Kidney (tissue), 14 donors: ENCODE measurements around the gene SLC7A6OS. TPM values are rescaled to one million over a fixed set of nuclear protein-coding genes. Genes with fewer than 3 reads are reported as not detected.

Source experiments
- DNase-seq, 5 donors: peaks; one replicate each; pipeline ENCODE4 v3.0.0-alpha.2; 2013 to 2020
- FAIRE-seq: peaks from 2 replicates; lab custom pipeline; 2012; peaks lifted over from hg19 to GRCh38; lab: Jason Lieb, UNC
- H3K27ac ChIP-seq, 2 donors: one replicate each; pipeline ENCODE4 v1.7.0; 2013; ENCODE audit warnings: low read depth in 2 of 2, low read length in 2 of 2, inconsistent platforms in 1 of 2
- H3K27me3 ChIP-seq: one replicate; pipeline ENCODE4 v1.7.1; 2013; ENCODE audit warnings: low read length, inconsistent platforms; ENCODE audit not compliant: control insufficient read depth, insufficient read depth
- H3K36me3 ChIP-seq, 3 donors: one replicate each; pipeline versions ENCODE4 v1.7.0 to v1.7.1; 2013; ENCODE audit warnings: low read length in 3 of 3, control low read depth in 1 of 3, inconsistent platforms in 1 of 3; ENCODE audit not compliant: insufficient read depth in 3 of 3, control insufficient read depth in 2 of 3
- H3K4me1 ChIP-seq, 3 donors: one replicate each; pipeline versions ENCODE4 v1.7.0 to v1.7.1; 2013; ENCODE audit warnings: low read length in 3 of 3, inconsistent platforms in 1 of 3, low read depth in 1 of 3; ENCODE audit not compliant: control insufficient read depth in 2 of 3, insufficient read depth in 2 of 3
- H3K4me3 ChIP-seq, 3 donors: one replicate each; pipeline versions ENCODE4 v1.7.0 to v1.8.1; 2013; ENCODE audit warnings: low read length in 3 of 3, control low read depth in 1 of 3, inconsistent platforms in 1 of 3
- H3K9ac ChIP-seq, 3 donors: one replicate each; pipeline versions ENCODE4 v1.7.0 to v1.7.1; 2013; ENCODE audit warnings: low read length in 3 of 3, control low read depth in 1 of 3, inconsistent platforms in 1 of 3
- H3K9me3 ChIP-seq, 3 donors: one replicate each; pipeline versions ENCODE4 v1.7.0 to v1.7.1; 2013; ENCODE audit warnings: low read length in 3 of 3, control low read depth in 1 of 3, inconsistent platforms in 1 of 3; ENCODE audit not compliant: control insufficient read depth in 2 of 3, insufficient read depth in 1 of 3
- intact Hi-C: fragments of 100-400 bp; cut with DNase I; formaldehyde crosslinking; loops from one replicate; pipeline ENCODE4 v1.11.1; 2022
- polyA plus RNA-seq: library from polyadenylated mRNA; stranded (reverse); fragments of 350-450 nt; fragmentation: Illumina TruSeq; extraction: RNeasy Lipid Tissue Mini Kit (QIAGEN cat#74804); gene quantifications from one replicate; pipeline ENCODE4 v1.2.3, GENCODE V29; 2014; ENCODE audit warnings: low read depth, low replicate concordance; ENCODE audit not compliant: insufficient read depth
- total RNA-seq: library from RNA; stranded (reverse); fragmentation: NEBNext Ultra II Directional; extraction: Animal tissue kit (Norgen Biotek cat#: 25700); gene quantifications from one replicate; pipeline ENCODE4 v1.2.1, GENCODE V29; 2021
- TF ChIP-seq, protein P1 (sequence below): IDR thresholded peaks from 3 replicates; pipeline ENCODE4 v1.5.1; 2012; ENCODE audit warnings: mild to moderate bottlenecking, moderate library complexity, borderline replicate concordance; ENCODE audit not compliant: insufficient read depth; ENCODE audit errors: extremely low read depth
- donor health status: control.
- donor health status: control.
- donor health status: control.
- donor health status: control.
- donor health status: control.
- donor health status: DM: yes; HTN: yes; CAD: no.
- donor health status: Normal renal cell carcinoma (clear cell type).

SLC7A6OS gene
- total and polyA plus RNA-seq, 2 donors from 2014 or later, result 9.2 to 20.3 TPM

DNA sequence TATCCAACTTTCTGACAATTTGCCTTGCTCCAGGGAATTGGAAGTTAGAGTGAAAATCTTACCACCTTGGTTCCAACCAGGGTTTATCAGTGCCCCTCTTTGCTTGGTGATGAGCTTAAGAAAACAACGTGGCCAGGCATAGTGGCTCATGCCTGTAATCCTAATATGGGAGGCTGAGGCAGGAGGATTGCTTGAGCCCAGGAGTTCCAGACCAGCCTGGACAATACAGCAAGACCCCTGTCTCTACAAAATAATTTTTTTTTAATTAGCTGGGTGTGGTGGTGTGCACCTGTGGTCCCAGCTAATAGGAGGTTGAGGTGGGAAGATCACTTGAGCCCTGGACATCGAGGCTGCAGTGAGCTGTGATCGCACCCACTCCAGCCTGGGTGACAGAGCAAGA, 25.1 kb downstream of the SLC7A6OS start:
- no peaks in the 10 kb centered on the region for H3K27me3 ChIP-seq
- peaks cover 0 to 28% (median 4%) of the 10 kb centered on the region in 3 donors for H3K4me1 ChIP-seq
- intact Hi-C loops, result no loop called here
- no peak overlapping the region for H3K9ac ChIP-seq
- peaks cover 0 to 3% (median 3%) of the 10 kb centered on the region in 3 donors for H3K36me3 ChIP-seq
- no peak overlapping the region for H3K27ac ChIP-seq
- H3K9me3 ChIP-seq, result no peaks in the 10 kb centered on the region
- no peak overlapping the region for H3K4me3 ChIP-seq
- FAIRE-seq (no peak), DNase-seq (no peak)
- TF ChIP-seq, protein P1, sequence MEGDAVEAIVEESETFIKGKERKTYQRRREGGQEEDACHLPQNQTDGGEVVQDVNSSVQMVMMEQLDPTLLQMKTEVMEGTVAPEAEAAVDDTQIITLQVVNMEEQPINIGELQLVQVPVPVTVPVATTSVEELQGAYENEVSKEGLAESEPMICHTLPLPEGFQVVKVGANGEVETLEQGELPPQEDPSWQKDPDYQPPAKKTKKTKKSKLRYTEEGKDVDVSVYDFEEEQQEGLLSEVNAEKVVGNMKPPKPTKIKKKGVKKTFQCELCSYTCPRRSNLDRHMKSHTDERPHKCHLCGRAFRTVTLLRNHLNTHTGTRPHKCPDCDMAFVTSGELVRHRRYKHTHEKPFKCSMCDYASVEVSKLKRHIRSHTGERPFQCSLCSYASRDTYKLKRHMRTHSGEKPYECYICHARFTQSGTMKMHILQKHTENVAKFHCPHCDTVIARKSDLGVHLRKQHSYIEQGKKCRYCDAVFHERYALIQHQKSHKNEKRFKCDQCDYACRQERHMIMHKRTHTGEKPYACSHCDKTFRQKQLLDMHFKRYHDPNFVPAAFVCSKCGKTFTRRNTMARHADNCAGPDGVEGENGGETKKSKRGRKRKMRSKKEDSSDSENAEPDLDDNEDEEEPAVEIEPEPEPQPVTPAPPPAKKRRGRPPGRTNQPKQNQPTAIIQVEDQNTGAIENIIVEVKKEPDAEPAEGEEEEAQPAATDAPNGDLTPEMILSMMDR, result no peak

DNA sequence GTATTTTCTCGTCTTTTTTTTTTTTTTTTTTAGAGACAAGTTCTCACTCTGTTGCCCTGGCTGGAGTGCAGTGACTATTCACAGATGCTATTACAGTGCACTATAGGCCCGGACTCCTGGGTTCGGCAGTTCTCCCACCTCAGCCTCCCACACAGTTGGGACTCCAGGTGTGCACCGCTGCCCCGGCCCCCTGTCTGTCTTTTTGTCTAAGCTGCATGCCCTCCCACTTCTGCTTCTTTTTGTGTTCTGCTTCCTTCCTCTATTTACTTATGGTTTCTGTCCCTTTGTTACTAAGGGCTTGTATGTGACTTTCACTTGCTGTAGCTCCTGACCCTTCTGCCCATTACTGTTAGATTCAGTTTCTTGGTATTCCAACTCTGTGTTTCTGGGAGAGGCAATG, 25.9 kb downstream of the SLC7A6OS start:
- Histone ChIP-seq H3K4me3 (no peak overlapping the region), H3K27ac (no peak overlapping the region), H3K9me3 (no peaks in the 10 kb centered on the region), H3K36me3 (peaks cover 0 to 3% (median 3%) of the 10 kb centered on the region in 3 donors), H3K4me1 (peaks cover 0 to 24% (median 5%) of the 10 kb centered on the region in 3 donors), H3K9ac (no peak overlapping the region), H3K27me3 (no peaks in the 10 kb centered on the region)
- FAIRE-seq, result no peak
- intact Hi-C loops, result no loop called here
- DNase-seq, result no peak
- TF ChIP-seq, protein P1, result no peak

DNA sequence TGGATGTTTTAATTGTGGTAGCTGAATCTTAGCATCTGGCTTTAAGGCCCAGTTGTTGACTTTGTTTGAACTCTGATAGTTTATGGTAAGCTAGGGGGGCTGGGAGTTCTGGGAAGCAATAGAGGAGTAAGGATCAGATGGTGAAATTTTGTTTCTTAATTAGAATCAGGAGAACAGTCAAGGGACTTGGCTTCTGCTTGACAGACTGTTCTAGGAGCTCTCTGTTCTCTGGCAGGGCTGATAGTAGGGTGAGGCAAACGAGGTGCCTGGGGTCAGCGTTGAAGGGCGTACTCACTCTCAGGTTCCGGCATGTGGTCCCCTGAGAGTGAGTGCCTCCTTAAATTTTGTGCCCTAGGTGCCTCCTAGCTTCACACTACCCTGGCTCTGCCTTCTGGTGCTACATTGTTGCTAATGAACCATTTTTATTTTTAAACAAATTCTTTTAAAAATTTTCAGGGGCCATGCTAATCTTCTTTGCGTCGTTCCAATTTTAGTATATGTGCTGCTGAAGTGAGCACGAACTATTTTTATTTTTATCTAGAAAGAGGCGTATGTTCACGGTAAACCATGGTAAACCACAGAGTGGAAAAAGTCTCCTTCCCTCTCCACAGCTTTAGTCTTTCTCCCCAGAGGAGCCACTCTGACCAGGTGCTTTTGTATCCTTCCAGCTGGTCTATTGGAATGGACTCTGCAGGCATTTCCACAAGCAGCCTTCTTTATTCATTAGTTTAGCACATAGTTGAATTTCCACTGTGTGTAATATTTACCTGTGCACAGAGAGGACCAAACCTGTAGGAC, 26.7 kb downstream of the SLC7A6OS start:
- H3K27me3 ChIP-seq, result no peaks in the 10 kb centered on the region

More for the DNA sequence above, 26.7 kb downstream of the SLC7A6OS start:
- TF ChIP-seq, protein P1, result no peak
- no peaks in the 10 kb centered on the region for H3K9me3 ChIP-seq
- intact Hi-C loops, result no loop called here
- peak overlapping the region in 1 of 2 donors; percentile 36 for H3K27ac ChIP-seq
- DNase-seq, result peak in 1 of 5 donors; percentile 66
- peaks cover 0 to 3% (median 3%) of the 10 kb centered on the region in 3 donors for H3K36me3 ChIP-seq
- FAIRE-seq, result no peak
- H3K9ac ChIP-seq, result no peak overlapping the region
- H3K4me1 ChIP-seq, result peaks cover 0 to 21% (median 8%) of the 10 kb centered on the region in 3 donors
- H3K4me3 ChIP-seq, result no peak overlapping the region
